HG03064 (cell line): ENCODE data around the gene NEMP2.

Experiments used
- ATAC-seq: cut with Tn5 transposase; IDR thresholded peaks from one replicate; pipeline ENCODE4 v1.9.1; 2021; ENCODE audit warnings: low read depth; ENCODE audit not compliant: unreplicated experiment

NEMP2 gene

GRCh38 chr2:190460487-190460886, 74.0 kb downstream of the NEMP2 start:
- no peak for ATAC-seq

- no peak for ATAC-seq
Measured at GRCh38 chr2:190459881-190460280, 74.6 kb downstream of the NEMP2 start.

- no peak for ATAC-seq
Measured at GRCh38 chr2:190458352-190459107, 76.0 kb downstream of the NEMP2 start.

GRCh38 chr2:190457256-190457655, 77.3 kb downstream of the NEMP2 start:
- no peak for ATAC-seq

- ATAC-seq: no peak
Measured at GRCh38 chr2:190456833-190457232, 77.7 kb downstream of the NEMP2 start.

- ATAC-seq: no peak
Measured at GRCh38 chr2:190455358-190456095, 79.0 kb downstream of the NEMP2 start.

- ATAC-seq: no peak
Measured at GRCh38 chr2:190454795-190455194, 79.7 kb downstream of the NEMP2 start.
